Vagina (tissue), 2 donors: ENCODE results near the gene PROX1. TPM values are rescaled to one million over a fixed set of nuclear protein-coding genes. Genes with fewer than 3 reads are reported as not detected.

Source experiments
- DNase-seq, 2 donors: peaks; one replicate each; pipeline ENCODE4 v3.0.0-alpha.2; 2017; ENCODE audit errors: extremely low spot score in 2 of 2
- H3K27ac ChIP-seq: fragments of 200-600 bp; sonication (generic); one replicate; pipeline ENCODE4 v1.5.1; 2019
- H3K27me3 ChIP-seq: fragments of 200-600 bp; sonication (generic); one replicate; pipeline ENCODE4 v1.5.1; 2019
- H3K36me3 ChIP-seq, 2 donors: fragments of 200-600 bp; sonication (generic); one replicate each; pipeline ENCODE4 v1.5.1; 2017 to 2019
- H3K4me1 ChIP-seq: fragments of 200-600 bp; sonication (generic); one replicate; pipeline ENCODE4 v1.5.1; 2019
- H3K4me3 ChIP-seq, 2 donors: fragments of 200-600 bp; sonication (generic); 1 replicate in 1 of 2; 2 replicates in 1 of 2; pipeline ENCODE4 v1.5.1; 2016 to 2019
- H3K9me3 ChIP-seq: fragments of 200-600 bp; sonication (generic); one replicate; pipeline ENCODE4 v1.5.1; 2019
- CTCF ChIP-seq, 3 experiments: fragments of 450-650 bp in 2 of 3; fragments of 200-600 bp in 1 of 3; sonication (generic) in 1 of 3; IDR thresholded peaks; one replicate each; pipeline ENCODE4 v1.5.1; 2017 to 2019; ENCODE audit warnings: antibody characterized with exemption in 3 of 3, mild to moderate bottlenecking in 2 of 3, moderate library complexity in 2 of 3
- POLR2A ChIP-seq, 2 donors: fragments of 450-650 bp; IDR thresholded peaks; one replicate each; pipeline ENCODE4 v1.6.1; 2017; ENCODE audit warnings: antibody characterized with exemption in 2 of 2, mild to moderate bottlenecking in 2 of 2, moderate library complexity in 2 of 2
- POLR2AphosphoS5 ChIP-seq, 2 donors: sonication (generic); formaldehyde crosslinking; IDR thresholded peaks; one replicate each; pipeline ENCODE4 v1.9.0; 2017; ENCODE audit warnings: antibody characterized with exemption in 2 of 2, mild to moderate bottlenecking in 2 of 2, low read depth in 1 of 2; ENCODE audit not compliant: insufficient read depth in 1 of 2
- intact Hi-C: fragments of 100-400 bp; cut with DNase I; formaldehyde crosslinking; loops from one replicate; pipeline ENCODE4 v1.15.1; 2023
- total RNA-seq: library from RNA; depleted of rRNA; stranded (reverse); fragments of >200 nt; gene quantifications from one replicate; pipeline ENCODE4 v1.2.3, GENCODE V29; 2016

Gene PROX1, protein sequence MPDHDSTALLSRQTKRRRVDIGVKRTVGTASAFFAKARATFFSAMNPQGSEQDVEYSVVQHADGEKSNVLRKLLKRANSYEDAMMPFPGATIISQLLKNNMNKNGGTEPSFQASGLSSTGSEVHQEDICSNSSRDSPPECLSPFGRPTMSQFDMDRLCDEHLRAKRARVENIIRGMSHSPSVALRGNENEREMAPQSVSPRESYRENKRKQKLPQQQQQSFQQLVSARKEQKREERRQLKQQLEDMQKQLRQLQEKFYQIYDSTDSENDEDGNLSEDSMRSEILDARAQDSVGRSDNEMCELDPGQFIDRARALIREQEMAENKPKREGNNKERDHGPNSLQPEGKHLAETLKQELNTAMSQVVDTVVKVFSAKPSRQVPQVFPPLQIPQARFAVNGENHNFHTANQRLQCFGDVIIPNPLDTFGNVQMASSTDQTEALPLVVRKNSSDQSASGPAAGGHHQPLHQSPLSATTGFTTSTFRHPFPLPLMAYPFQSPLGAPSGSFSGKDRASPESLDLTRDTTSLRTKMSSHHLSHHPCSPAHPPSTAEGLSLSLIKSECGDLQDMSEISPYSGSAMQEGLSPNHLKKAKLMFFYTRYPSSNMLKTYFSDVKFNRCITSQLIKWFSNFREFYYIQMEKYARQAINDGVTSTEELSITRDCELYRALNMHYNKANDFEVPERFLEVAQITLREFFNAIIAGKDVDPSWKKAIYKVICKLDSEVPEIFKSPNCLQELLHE
- total RNA-seq, result 4.7 TPM

GRCh38 chr1:213987927-213988506, at the start of gene PROX1:
PROX1 (plus strand) TSS chr1:213987973; CDS start chr1:213996536, 8,563 bp downstream.
- no peaks in the 10 kb centered on the region for H3K36me3 ChIP-seq
- H3K27me3 ChIP-seq, result peaks cover 17% of the 10 kb centered on the region
- DNase-seq, result no peak
- H3K9me3 ChIP-seq, result no peaks in the 10 kb centered on the region
- TF ChIP-seq POLR2A (IDR thresholded peaks at IDR 0.05) (peak in 1 of 2 donors; percentile 51), CTCF (IDR thresholded peaks at IDR 0.05) (peak in 1 of 3 experiments; percentile 35), POLR2AphosphoS5 (IDR thresholded peaks at IDR 0.05; ENCODE audit: insufficient read depth in 1 of 2, low read depth in 1 of 2) (peak in 1 of 2 donors; percentile 72)
- intact Hi-C loops, result no loop called here
- H3K4me1 ChIP-seq, result peaks cover 42% of the 10 kb centered on the region
- peak within 1 kb of the TSS; percentile 52 to 53 for H3K4me3 ChIP-seq
- peak within 1 kb of the TSS; percentile 70 for H3K27ac ChIP-seq

DNA sequence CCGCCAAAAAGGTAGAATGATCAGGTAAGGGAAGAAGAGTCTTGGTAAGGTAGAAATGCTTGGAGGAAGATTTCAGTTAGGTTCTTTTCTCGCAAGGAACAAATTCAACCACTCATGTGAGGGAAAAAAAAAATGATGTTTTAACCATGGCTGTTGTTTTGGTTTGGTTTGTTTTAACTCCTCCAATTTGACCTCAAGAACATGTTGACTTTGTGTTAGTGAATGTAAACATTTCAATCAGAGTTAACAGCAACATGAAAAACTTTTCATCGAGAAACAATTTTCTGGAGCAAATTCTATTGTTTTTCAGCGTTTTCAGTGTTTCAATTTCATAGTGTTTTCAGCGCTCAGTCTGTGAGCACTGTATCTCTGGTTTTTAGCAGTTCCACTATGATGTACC, 49.0 kb upstream of the PROX1 start:
- Histone ChIP-seq H3K4me3 (no peak overlapping the region), H3K27me3 (no peaks in the 10 kb centered on the region), H3K36me3 (no peaks in the 10 kb centered on the region), H3K9me3 (no peaks in the 10 kb centered on the region), H3K4me1 (no peaks in the 10 kb centered on the region), H3K27ac (no peak overlapping the region)
- DNase-seq, result no peak
- intact Hi-C loops, result no loop called here
- TF ChIP-seq POLR2AphosphoS5 (IDR thresholded peaks at IDR 0.05; ENCODE audit: insufficient read depth in 1 of 2, low read depth in 1 of 2) (no peak), CTCF (IDR thresholded peaks at IDR 0.05) (no peak), POLR2A (IDR thresholded peaks at IDR 0.05) (no peak)

DNA sequence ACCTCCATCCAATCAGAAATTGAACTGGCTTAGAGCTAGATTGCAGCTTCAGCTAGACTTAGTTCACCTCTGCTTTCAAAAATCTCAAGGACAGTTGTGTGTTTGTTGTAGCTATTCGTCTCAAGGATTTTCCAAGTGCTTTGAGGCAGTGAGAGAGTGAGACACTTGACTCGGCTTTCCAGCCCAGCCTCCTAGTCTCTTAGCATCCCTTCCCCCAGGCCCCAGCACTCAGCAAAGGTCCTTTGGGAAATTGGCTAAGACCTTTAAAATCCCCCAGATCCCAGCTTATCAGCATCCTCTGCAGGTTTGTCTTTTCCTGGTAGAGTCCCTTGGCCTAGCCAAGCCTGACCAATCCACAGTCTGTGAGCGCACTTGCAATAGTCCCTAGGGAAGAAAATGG, 47.9 kb upstream of the PROX1 start:
- Histone ChIP-seq H3K9me3 (no peaks in the 10 kb centered on the region), H3K36me3 (no peaks in the 10 kb centered on the region), H3K4me1 (no peaks in the 10 kb centered on the region), H3K27me3 (no peaks in the 10 kb centered on the region), H3K27ac (no peak overlapping the region), H3K4me3 (no peak overlapping the region)
- DNase-seq, result no peak
- no peak for TF ChIP-seq POLR2A (IDR thresholded peaks at IDR 0.05)
- no peak for TF ChIP-seq CTCF (IDR thresholded peaks at IDR 0.05)
- TF ChIP-seq POLR2AphosphoS5 (IDR thresholded peaks at IDR 0.05; ENCODE audit: insufficient read depth in 1 of 2, low read depth in 1 of 2), result no peak
- intact Hi-C loops, result no loop called here

GRCh38 chr1:213940947-213941346, 46.8 kb upstream of the PROX1 start:
- Histone ChIP-seq H3K4me3 (no peak overlapping the region), H3K27ac (no peak overlapping the region), H3K9me3 (no peaks in the 10 kb centered on the region), H3K36me3 (no peaks in the 10 kb centered on the region), H3K4me1 (no peaks in the 10 kb centered on the region), H3K27me3 (no peaks in the 10 kb centered on the region)
- TF ChIP-seq CTCF (IDR thresholded peaks at IDR 0.05), result no peak
- TF ChIP-seq POLR2AphosphoS5 (IDR thresholded peaks at IDR 0.05; ENCODE audit: insufficient read depth in 1 of 2, low read depth in 1 of 2), result no peak
- intact Hi-C loops, result no loop called here
- DNase-seq, result no peak
